ENCODE data around the gene ZNF474.

The ZNF474 gene

GRCh38 chr5:122119205-122119604 is 10.1 kb upstream of the ZNF474 start:
- no peak for FAIRE-seq

- no peak for FAIRE-seq
Observed at GRCh38 chr5:122120493-122120892, 8.9 kb upstream of the ZNF474 start.

GRCh38 chr5:122120957-122121356 is 8.4 kb upstream of the ZNF474 start:
- FAIRE-seq: no peak

- no peak for FAIRE-seq
Observed at GRCh38 chr5:122121479-122122465, 7.6 kb upstream of the ZNF474 start.

GRCh38 chr5:122124766-122125165 is 4.6 kb upstream of the ZNF474 start:
- no peak for FAIRE-seq

- no peak for FAIRE-seq
Observed at GRCh38 chr5:122126177-122126755, 3.1 kb upstream of the ZNF474 start.

- FAIRE-seq: no peak
Observed at GRCh38 chr5:122126756-122127321, 2.5 kb upstream of the ZNF474 start.

- no peak for FAIRE-seq
Observed at GRCh38 chr5:122130152-122130551, 806 bp downstream of the ZNF474 start.

- FAIRE-seq: no peak
Observed at GRCh38 chr5:122137702-122138101, 8.4 kb downstream of the ZNF474 start.

- no peak for FAIRE-seq
Observed at GRCh38 chr5:122138356-122138755, 9.0 kb downstream of the ZNF474 start.

GRCh38 chr5:122140900-122141299 is 11.6 kb downstream of the ZNF474 start:
- no peak for FAIRE-seq

- FAIRE-seq: no peak
Observed at GRCh38 chr5:122141751-122142150, 12.4 kb downstream of the ZNF474 start.

- FAIRE-seq: no peak
Observed at GRCh38 chr5:122142480-122143164, 13.3 kb downstream of the ZNF474 start.

GRCh38 chr5:122144236-122144635 is 14.9 kb downstream of the ZNF474 start:
- no peak for FAIRE-seq

- FAIRE-seq: no peak
Observed at GRCh38 chr5:122145906-122146305, 16.6 kb downstream of the ZNF474 start.

- FAIRE-seq: no peak
Observed at GRCh38 chr5:122149321-122150090, 20.2 kb downstream of the ZNF474 start.

- no peak for FAIRE-seq
Observed at GRCh38 chr5:122150215-122150614, 20.9 kb downstream of the ZNF474 start.

- no peak for FAIRE-seq
Observed at GRCh38 chr5:122151640-122152039, 22.3 kb downstream of the ZNF474 start.

- no peak for FAIRE-seq
Observed at GRCh38 chr5:122152266-122152900, 23.0 kb downstream of the ZNF474 start.

- FAIRE-seq: no peak
Observed at GRCh38 chr5:122153230-122153629, 23.9 kb downstream of the ZNF474 start.

- no peak for FAIRE-seq
Observed at GRCh38 chr5:122153774-122154173, 24.4 kb downstream of the ZNF474 start.

GRCh38 chr5:122154491-122154890 is 25.1 kb downstream of the ZNF474 start:
- no peak for FAIRE-seq

Measured in TTC549 (cell line).